Measurements from ENCODE around the gene RBM19.

The RBM19 gene

DNA sequence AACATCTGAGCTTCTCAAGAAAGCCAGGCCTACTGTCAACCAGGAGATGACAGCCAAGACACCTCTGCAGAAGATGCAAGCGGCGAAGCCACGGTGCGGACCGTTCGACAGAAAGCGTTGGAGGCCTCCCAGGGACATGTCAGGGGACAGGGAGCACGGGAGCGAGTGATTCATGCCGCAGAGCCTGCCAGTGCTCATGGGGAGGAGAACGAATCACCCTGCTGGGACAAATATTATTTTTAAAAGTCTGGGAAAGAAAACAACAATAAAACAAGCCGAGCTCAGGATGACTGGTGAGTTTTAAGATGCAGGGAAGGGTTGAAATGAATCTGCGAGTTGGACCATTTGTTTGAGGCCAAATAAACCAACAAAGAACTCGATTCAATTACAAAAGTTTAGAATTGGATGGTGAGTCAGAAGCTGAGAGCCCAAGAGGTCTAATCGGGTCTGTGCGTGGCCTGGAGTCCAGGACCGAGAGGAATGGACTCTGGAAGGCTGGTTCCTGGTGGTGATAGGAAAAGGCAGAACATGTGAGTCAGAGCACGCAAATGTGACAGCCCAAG is 91.0 kb downstream of the RBM19 start:
- Histone ChIP-seq H3F3A (ENCODE audit: insufficient read depth, low read length) (no peaks in the 10 kb centered on the region), H3K36me3 (replicated peaks; ENCODE audit: insufficient read depth, low read length) (no peaks in the 10 kb centered on the region), H3K4me3 (ENCODE audit: low read length) (no peak overlapping the region), H4K20me1 (ENCODE audit: insufficient read depth, low read length) (no peaks in the 10 kb centered on the region), H2AFZ (ENCODE audit: low read length) (no peak overlapping the region), H3K27me3 (replicated peaks; ENCODE audit: insufficient read depth, low read length) (no peaks in the 10 kb centered on the region), H3K4me1 (ENCODE audit: low read length) (no peaks in the 10 kb centered on the region), H3K79me2 (ENCODE audit: low read length) (no peaks in the 10 kb centered on the region), H3K9me3 (replicated peaks; ENCODE audit: insufficient read depth, low read length) (no peaks in the 10 kb centered on the region), H3K4me2 (ENCODE audit: low read depth, low read length) (no peak overlapping the region), H3K9ac (ENCODE audit: low read length) (no peak overlapping the region), H3K9me2 (replicated peaks; ENCODE audit: insufficient read depth, low read length) (no peaks in the 10 kb centered on the region), H3K27ac (ENCODE audit: low read length) (no peak overlapping the region)
- TF ChIP-seq, protein P1, sequence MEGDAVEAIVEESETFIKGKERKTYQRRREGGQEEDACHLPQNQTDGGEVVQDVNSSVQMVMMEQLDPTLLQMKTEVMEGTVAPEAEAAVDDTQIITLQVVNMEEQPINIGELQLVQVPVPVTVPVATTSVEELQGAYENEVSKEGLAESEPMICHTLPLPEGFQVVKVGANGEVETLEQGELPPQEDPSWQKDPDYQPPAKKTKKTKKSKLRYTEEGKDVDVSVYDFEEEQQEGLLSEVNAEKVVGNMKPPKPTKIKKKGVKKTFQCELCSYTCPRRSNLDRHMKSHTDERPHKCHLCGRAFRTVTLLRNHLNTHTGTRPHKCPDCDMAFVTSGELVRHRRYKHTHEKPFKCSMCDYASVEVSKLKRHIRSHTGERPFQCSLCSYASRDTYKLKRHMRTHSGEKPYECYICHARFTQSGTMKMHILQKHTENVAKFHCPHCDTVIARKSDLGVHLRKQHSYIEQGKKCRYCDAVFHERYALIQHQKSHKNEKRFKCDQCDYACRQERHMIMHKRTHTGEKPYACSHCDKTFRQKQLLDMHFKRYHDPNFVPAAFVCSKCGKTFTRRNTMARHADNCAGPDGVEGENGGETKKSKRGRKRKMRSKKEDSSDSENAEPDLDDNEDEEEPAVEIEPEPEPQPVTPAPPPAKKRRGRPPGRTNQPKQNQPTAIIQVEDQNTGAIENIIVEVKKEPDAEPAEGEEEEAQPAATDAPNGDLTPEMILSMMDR (IDR thresholded peaks at IDR 0.05; ENCODE audit: low read length): no peak
- TF ChIP-seq EZH2 (optimal IDR thresholded peaks at IDR 0.05; ENCODE audit: low read depth, low read length): no peak
- TF ChIP-seq EZH2phosphoT487 (IDR thresholded peaks at IDR 0.05; ENCODE audit: low read length): no peak
- no peak for DNase-seq

DNA sequence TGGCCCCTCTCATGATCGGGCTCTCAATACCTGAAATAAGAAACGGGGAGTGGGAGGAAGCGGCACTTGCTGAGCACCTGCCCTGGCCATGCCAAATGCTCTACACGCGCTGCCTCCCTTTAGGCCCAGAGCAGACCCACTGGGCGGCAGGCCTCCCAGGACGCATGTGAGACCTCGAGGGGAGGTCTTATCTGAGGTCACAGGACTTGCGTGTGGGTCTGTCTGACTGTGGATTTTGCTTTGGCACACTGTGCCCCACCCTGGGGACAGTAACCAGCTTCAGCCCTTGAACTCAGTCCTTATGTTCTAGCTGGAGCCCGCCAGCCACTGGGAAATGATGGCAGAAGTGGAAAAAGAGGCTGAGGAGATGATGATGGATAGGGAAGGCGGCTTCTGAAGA is 91.8 kb downstream of the RBM19 start:
- Histone ChIP-seq H3K9me3 (replicated peaks; ENCODE audit: insufficient read depth, low read length) (no peaks in the 10 kb centered on the region), H3F3A (ENCODE audit: insufficient read depth, low read length) (no peaks in the 10 kb centered on the region), H3K9ac (ENCODE audit: low read length) (no peak overlapping the region), H4K20me1 (ENCODE audit: insufficient read depth, low read length) (no peaks in the 10 kb centered on the region), H3K4me3 (ENCODE audit: low read length) (no peak overlapping the region), H3K9me2 (replicated peaks; ENCODE audit: insufficient read depth, low read length) (no peaks in the 10 kb centered on the region), H3K27me3 (replicated peaks; ENCODE audit: insufficient read depth, low read length) (no peaks in the 10 kb centered on the region), H3K4me2 (ENCODE audit: low read depth, low read length) (no peak overlapping the region), H3K27ac (ENCODE audit: low read length) (no peak overlapping the region), H3K36me3 (replicated peaks; ENCODE audit: insufficient read depth, low read length) (no peaks in the 10 kb centered on the region), H2AFZ (ENCODE audit: low read length) (no peak overlapping the region), H3K79me2 (ENCODE audit: low read length) (no peaks in the 10 kb centered on the region), H3K4me1 (ENCODE audit: low read length) (no peaks in the 10 kb centered on the region)
- TF ChIP-seq EZH2 (optimal IDR thresholded peaks at IDR 0.05; ENCODE audit: low read depth, low read length): no peak
- no peak for TF ChIP-seq EZH2phosphoT487 (IDR thresholded peaks at IDR 0.05; ENCODE audit: low read length)
- TF ChIP-seq, protein P1 (IDR thresholded peaks at IDR 0.05; ENCODE audit: low read length): no peak
- DNase-seq: no peak

DNA sequence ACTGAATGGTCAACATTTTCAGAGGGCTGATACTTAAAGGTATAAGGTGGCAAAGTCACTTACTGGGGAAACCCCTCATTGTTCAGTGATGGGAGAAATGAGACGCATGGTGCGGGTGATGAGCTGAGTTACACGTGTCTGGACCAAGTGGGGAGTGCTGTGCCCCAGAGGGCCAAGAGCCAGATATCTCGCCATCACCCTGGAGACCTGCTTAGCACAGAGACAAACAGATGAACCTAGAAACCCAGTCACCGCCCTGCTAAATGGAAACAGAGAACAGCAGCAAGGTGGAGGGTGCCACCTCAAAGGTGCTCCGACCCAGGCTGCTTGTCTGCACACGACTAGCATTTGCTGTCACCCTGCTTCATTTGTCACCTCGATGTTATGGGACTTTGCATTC is 92.4 kb downstream of the RBM19 start:
- Histone ChIP-seq H2AFZ (ENCODE audit: low read length) (no peak overlapping the region), H3K36me3 (replicated peaks; ENCODE audit: insufficient read depth, low read length) (no peaks in the 10 kb centered on the region), H3K79me2 (ENCODE audit: low read length) (no peaks in the 10 kb centered on the region), H3K9ac (ENCODE audit: low read length) (no peak overlapping the region), H3K9me2 (replicated peaks; ENCODE audit: insufficient read depth, low read length) (no peaks in the 10 kb centered on the region), H3K4me2 (ENCODE audit: low read depth, low read length) (no peak overlapping the region), H3K4me1 (ENCODE audit: low read length) (no peaks in the 10 kb centered on the region), H4K20me1 (ENCODE audit: insufficient read depth, low read length) (no peaks in the 10 kb centered on the region), H3K27ac (ENCODE audit: low read length) (no peak overlapping the region), H3K4me3 (ENCODE audit: low read length) (no peak overlapping the region), H3K9me3 (replicated peaks; ENCODE audit: insufficient read depth, low read length) (no peaks in the 10 kb centered on the region), H3F3A (ENCODE audit: insufficient read depth, low read length) (no peaks in the 10 kb centered on the region), H3K27me3 (replicated peaks; ENCODE audit: insufficient read depth, low read length) (no peaks in the 10 kb centered on the region)
- TF ChIP-seq EZH2 (optimal IDR thresholded peaks at IDR 0.05; ENCODE audit: low read depth, low read length) (no peak), EZH2phosphoT487 (IDR thresholded peaks at IDR 0.05; ENCODE audit: low read length) (no peak)
- TF ChIP-seq, protein P1 (IDR thresholded peaks at IDR 0.05; ENCODE audit: low read length): no peak
- no peak for DNase-seq
